HepG2 (cell line): ENCODE measurements around the gene TSSK2. TPM values are rescaled to one million over a fixed set of nuclear protein-coding genes. Genes with fewer than 3 reads are reported as not detected.

Experiments used
- AKAP8 ChIP-seq: sonication (generic); formaldehyde crosslinking; IDR thresholded peaks from 2 replicates; pipeline ENCODE4 v1.5.1; 2020; ENCODE audit warnings: mild to moderate bottlenecking, missing genetic modification reagents
- IRX3 ChIP-seq: sonication (generic); formaldehyde crosslinking; IDR thresholded peaks from 2 replicates; pipeline ENCODE4 v1.8.1; 2023; ENCODE audit warnings: mild to moderate bottlenecking, low read depth, missing genetic modification reagents, borderline replicate concordance
- NFATC3 ChIP-seq: sonication (generic); formaldehyde crosslinking; IDR thresholded peaks from 2 replicates; pipeline ENCODE4 v1.5.1; 2020; ENCODE audit warnings: mild to moderate bottlenecking, missing genetic modification reagents
- NRL ChIP-seq: sonication (generic); formaldehyde crosslinking; IDR thresholded peaks from 2 replicates; pipeline ENCODE4 v1.5.0; 2020; ENCODE audit warnings: missing genetic modification reagents, mild to moderate bottlenecking, moderate library complexity, borderline replicate concordance
- RNF2 ChIP-seq: fragments of 450-650 bp; conservative IDR thresholded peaks from 2 replicates; pipeline ENCODE4 v1.6.1; 2016; ENCODE audit warnings: low read depth
- SIN3A ChIP-seq: IDR thresholded peaks from 2 replicates; pipeline ENCODE4 v1.6.1; 2011; ENCODE audit warnings: low read depth, mild to moderate bottlenecking, control low read depth, low read length, borderline replicate concordance
- SIN3B ChIP-seq: fragments of 150-350 bp; IDR thresholded peaks from 2 replicates; pipeline ENCODE4 v1.6.1; 2014; ENCODE audit warnings: low read length
- ZBTB7B ChIP-seq: sonication (generic); formaldehyde crosslinking; IDR thresholded peaks from 2 replicates; pipeline ENCODE4 v1.4.0; 2020; ENCODE audit warnings: missing genetic modification reagents
- ZNF24 ChIP-seq: fragments of 450-650 bp; IDR thresholded peaks from 2 replicates; pipeline ENCODE4 v1.6.1; 2017; ENCODE audit warnings: antibody characterized with exemption, mild to moderate bottlenecking
- ZNF263 ChIP-seq: sonication (generic); formaldehyde crosslinking; IDR thresholded peaks from 2 replicates; pipeline ENCODE4 v1.4.0; 2020; ENCODE audit warnings: missing genetic modification reagents
- ZNF441 ChIP-seq: sonication (generic); formaldehyde crosslinking; IDR thresholded peaks from 2 replicates; pipeline ENCODE4 v1.7.0; 2021; ENCODE audit warnings: missing genetic modification reagents, borderline replicate concordance
- ZNF468 ChIP-seq: sonication (generic); formaldehyde crosslinking; IDR thresholded peaks from 2 replicates; pipeline ENCODE4 v1.8.0; 2022; ENCODE audit warnings: mild to moderate bottlenecking, moderate library complexity, missing genetic modification reagents
- ZNF564 ChIP-seq: sonication (generic); formaldehyde crosslinking; IDR thresholded peaks from 2 replicates; pipeline ENCODE4 v1.8.1; 2023; ENCODE audit warnings: mild to moderate bottlenecking, missing genetic modification reagents
- ZNF7 ChIP-seq: IDR thresholded peaks from 2 replicates; pipeline ENCODE4 v1.6.1; 2016; ENCODE audit warnings: missing biosample characterization, missing genetic modification reagents
- polyA plus RNA-seq, 8 experiments: library from polyadenylated mRNA; depleted of rRNA in 3 of 8; stranded (reverse) in 7 of 8; unstranded in 1 of 8; fragments of >200 nt; fragmentation: Illumina TruSeq in 4 of 8; extraction: Trizol in 4 of 8; gene quantifications; 2 replicates each; pipeline versions ENCODE4 v1.2.1 to v1.2.3, GENCODE V29; 2011 to 2016; ENCODE audit warnings: low read depth in 4 of 8, missing spikeins in 1 of 8, mixed read lengths in 1 of 8; ENCODE audit not compliant: insufficient read depth in 1 of 8
- total RNA-seq, 5 experiments: library from RNA; depleted of rRNA; stranded (reverse); fragments of >200 nt; fragmentation: Illumina TruSeq; extraction: Trizol; gene quantifications; 2 replicates each; pipeline ENCODE4 v1.2.3, GENCODE V29; 2016; ENCODE audit warnings: low read depth in 1 of 5
- TF ChIP-seq, protein P1 (sequence below): sonication (generic); formaldehyde crosslinking; IDR thresholded peaks from 2 replicates; pipeline ENCODE4 v1.5.0; 2020; ENCODE audit warnings: missing genetic modification reagents
- TF ChIP-seq, protein P2 (sequence below): sonication (generic); formaldehyde crosslinking; IDR thresholded peaks from 2 replicates; pipeline ENCODE4 v1.4.0; 2020; ENCODE audit warnings: missing genetic modification reagents, borderline replicate concordance
- TF ChIP-seq, protein P3 (sequence below): sonication (generic); formaldehyde crosslinking; IDR thresholded peaks from 2 replicates; pipeline ENCODE4 v1.4.0; 2020; ENCODE audit warnings: missing genetic modification reagents
- TF ChIP-seq, protein P4 (sequence below): sonication (generic); formaldehyde crosslinking; IDR thresholded peaks from 2 replicates; pipeline ENCODE4 v1.5.0; 2020; ENCODE audit warnings: mild to moderate bottlenecking, missing genetic modification reagents, borderline replicate concordance
- TF ChIP-seq, protein P5 (sequence below): sonication (generic); formaldehyde crosslinking; IDR thresholded peaks from 2 replicates; pipeline ENCODE4 v1.4.0; 2020; ENCODE audit warnings: missing genetic modification reagents

The TSSK2 gene
- total and polyA plus RNA-seq, 2 of the 13 experiments (the other 11 are each of a cell fraction or from before 2014, with no cell fraction given), result not detected

DNA sequence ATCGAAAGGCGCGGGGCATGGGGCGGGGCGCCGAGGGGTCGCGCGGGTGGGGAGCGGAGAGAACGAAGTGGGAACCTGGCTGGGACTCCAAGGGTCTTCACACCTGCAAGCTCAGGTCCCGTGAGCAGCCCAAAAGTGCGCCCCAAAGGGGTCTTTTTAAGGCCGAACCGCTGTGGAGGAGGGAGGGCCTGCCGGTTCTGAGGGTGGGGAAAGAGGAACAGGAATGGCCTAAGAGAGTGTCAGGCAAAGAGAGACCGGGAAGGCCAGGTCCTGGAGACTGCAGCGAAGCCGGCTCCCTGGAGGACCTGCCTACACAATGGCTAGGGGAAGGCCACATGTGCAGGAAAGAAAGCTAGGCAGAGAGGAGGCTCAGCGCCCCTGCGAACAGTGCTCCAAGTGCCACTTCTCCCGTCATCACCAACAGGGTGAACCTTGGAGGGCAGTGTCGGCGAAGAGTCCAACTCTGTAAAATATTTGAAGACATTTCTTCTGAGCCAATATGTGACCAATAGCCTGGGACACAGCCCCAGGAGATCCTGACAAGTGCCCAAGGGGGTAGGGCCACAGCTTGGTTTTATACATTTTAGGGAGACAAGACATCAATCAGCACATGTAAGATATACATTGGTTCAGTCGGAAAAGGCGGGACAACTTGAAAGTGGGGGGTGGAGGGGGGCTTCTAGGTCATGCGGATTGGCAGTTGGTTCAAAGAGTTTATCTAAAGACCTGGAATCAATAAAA lies 8.2 kb upstream of the TSSK2 start (continued):
- TF ChIP-seq IRX3 (peak; percentile 62; the same call in 1 of the 2 replicates), SIN3B (no peak), SIN3A (peak; percentile 67; the same call in 1 of the 2 replicates), ZNF263 (CRISPR knock-in tag) (peak; percentile 39; the same call in 1 of the 2 replicates), ZNF564 (CRISPR knock-in tag) (no peak), ZNF7 (CRISPR knock-in tag) (peak; percentile 39; the same call in 1 of the 2 replicates), ZNF24 (no peak), ZBTB7B (CRISPR knock-in tag) (peak; percentile 15; the same call in 1 of the 2 replicates), ZNF468 (CRISPR knock-in tag) (no peak), ZNF441 (no peak), NFATC3 (CRISPR knock-in tag) (no peak), AKAP8 (no peak), NRL (CRISPR knock-in tag) (0 out of 2 replicates have a peak, but pooled peaks have one; percentile 22), RNF2 (no peak)
- TF ChIP-seq, protein P1, sequence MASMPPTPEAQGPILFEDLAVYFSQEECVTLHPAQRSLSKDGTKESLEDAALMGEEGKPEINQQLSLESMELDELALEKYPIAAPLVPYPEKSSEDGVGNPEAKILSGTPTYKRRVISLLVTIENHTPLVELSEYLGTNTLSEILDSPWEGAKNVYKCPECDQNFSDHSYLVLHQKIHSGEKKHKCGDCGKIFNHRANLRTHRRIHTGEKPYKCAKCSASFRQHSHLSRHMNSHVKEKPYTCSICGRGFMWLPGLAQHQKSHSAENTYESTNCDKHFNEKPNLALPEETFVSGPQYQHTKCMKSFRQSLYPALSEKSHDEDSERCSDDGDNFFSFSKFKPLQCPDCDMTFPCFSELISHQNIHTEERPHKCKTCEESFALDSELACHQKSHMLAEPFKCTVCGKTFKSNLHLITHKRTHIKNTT (CRISPR knock-in tag), result no peak
- TF ChIP-seq, protein P2, sequence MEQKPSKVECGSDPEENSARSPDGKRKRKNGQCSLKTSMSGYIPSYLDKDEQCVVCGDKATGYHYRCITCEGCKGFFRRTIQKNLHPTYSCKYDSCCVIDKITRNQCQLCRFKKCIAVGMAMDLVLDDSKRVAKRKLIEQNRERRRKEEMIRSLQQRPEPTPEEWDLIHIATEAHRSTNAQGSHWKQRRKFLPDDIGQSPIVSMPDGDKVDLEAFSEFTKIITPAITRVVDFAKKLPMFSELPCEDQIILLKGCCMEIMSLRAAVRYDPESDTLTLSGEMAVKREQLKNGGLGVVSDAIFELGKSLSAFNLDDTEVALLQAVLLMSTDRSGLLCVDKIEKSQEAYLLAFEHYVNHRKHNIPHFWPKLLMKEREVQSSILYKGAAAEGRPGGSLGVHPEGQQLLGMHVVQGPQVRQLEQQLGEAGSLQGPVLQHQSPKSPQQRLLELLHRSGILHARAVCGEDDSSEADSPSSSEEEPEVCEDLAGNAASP (CRISPR knock-in tag), result no peak
- TF ChIP-seq, protein P3, sequence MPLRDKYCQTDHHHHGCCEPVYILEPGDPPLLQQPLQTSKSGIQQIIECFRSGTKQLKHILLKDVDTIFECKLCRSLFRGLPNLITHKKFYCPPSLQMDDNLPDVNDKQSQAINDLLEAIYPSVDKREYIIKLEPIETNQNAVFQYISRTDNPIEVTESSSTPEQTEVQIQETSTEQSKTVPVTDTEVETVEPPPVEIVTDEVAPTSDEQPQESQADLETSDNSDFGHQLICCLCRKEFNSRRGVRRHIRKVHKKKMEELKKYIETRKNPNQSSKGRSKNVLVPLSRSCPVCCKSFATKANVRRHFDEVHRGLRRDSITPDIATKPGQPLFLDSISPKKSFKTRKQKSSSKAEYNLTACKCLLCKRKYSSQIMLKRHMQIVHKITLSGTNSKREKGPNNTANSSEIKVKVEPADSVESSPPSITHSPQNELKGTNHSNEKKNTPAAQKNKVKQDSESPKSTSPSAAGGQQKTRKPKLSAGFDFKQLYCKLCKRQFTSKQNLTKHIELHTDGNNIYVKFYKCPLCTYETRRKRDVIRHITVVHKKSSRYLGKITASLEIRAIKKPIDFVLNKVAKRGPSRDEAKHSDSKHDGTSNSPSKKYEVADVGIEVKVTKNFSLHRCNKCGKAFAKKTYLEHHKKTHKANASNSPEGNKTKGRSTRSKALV (CRISPR knock-in tag), result no peak
- TF ChIP-seq, protein P4, sequence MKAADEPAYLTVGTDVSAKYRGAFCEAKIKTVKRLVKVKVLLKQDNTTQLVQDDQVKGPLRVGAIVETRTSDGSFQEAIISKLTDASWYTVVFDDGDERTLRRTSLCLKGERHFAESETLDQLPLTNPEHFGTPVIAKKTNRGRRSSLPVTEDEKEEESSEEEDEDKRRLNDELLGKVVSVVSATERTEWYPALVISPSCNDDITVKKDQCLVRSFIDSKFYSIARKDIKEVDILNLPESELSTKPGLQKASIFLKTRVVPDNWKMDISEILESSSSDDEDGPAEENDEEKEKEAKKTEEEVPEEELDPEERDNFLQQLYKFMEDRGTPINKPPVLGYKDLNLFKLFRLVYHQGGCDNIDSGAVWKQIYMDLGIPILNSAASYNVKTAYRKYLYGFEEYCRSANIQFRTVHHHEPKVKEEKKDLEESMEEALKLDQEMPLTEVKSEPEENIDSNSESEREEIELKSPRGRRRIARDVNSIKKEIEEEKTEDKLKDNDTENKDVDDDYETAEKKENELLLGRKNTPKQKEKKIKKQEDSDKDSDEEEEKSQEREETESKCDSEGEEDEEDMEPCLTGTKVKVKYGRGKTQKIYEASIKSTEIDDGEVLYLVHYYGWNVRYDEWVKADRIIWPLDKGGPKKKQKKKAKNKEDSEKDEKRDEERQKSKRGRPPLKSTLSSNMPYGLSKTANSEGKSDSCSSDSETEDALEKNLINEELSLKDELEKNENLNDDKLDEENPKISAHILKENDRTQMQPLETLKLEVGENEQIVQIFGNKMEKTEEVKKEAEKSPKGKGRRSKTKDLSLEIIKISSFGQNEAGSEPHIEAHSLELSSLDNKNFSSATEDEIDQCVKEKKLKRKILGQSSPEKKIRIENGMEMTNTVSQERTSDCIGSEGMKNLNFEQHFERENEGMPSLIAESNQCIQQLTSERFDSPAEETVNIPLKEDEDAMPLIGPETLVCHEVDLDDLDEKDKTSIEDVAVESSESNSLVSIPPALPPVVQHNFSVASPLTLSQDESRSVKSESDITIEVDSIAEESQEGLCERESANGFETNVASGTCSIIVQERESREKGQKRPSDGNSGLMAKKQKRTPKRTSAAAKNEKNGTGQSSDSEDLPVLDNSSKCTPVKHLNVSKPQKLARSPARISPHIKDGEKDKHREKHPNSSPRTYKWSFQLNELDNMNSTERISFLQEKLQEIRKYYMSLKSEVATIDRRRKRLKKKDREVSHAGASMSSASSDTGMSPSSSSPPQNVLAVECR, result 0 out of 2 replicates have a peak, but pooled peaks have one; percentile 42
- TF ChIP-seq, protein P5, sequence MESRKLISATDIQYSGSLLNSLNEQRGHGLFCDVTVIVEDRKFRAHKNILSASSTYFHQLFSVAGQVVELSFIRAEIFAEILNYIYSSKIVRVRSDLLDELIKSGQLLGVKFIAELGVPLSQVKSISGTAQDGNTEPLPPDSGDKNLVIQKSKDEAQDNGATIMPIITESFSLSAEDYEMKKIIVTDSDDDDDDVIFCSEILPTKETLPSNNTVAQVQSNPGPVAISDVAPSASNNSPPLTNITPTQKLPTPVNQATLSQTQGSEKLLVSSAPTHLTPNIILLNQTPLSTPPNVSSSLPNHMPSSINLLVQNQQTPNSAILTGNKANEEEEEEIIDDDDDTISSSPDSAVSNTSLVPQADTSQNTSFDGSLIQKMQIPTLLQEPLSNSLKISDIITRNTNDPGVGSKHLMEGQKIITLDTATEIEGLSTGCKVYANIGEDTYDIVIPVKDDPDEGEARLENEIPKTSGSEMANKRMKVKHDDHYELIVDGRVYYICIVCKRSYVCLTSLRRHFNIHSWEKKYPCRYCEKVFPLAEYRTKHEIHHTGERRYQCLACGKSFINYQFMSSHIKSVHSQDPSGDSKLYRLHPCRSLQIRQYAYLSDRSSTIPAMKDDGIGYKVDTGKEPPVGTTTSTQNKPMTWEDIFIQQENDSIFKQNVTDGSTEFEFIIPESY (CRISPR knock-in tag), result 0 out of 2 replicates have a peak, but pooled peaks have one; percentile 5
